ENCODE data around the gene HSF4.

Gene HSF4

DNA sequence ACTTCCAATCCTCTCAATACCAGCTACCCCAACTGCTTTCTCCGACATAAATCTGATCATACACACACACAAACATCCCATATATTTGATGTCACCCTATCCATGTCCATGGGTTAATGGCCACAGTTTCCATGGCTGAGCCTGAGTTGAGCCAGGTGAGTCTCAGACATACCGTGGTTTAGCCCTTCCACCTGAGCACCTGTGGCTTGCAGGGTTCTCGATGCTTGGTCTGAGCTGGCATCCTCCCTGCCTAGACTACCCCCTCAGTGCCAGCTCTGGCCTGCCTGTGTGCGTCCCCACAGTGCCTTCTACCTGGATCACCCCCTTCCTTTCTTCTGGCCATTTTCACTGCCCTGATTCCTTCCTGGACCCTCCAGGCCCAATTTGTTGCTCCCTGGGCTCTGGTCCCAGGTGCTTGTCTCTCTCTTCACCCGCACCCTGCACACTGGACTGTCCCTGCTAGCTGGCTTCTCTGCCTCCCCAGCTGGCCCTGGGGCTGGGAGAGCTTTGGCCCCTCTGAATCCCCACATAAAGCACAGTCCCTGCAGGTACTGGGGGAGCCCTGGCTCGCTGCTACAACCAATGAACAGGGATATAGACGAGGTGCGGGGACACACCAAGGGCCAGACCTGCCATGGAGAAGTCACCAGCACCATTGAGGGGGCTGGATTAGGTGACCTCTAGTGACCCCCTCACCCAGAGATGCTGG is 41.7 kb downstream of the HSF4 start:
- no peaks in the 10 kb centered on the region for H3K9me3 ChIP-seq (ENCODE audit: severe bottlenecking)
- no peak overlapping the region for H3K4me3 ChIP-seq (ENCODE audit: severe bottlenecking)
- ATAC-seq (ENCODE audit: low read depth) (peak; percentile 0; the same call in 1 of the 3 replicates), DNase-seq (ENCODE audit: low spot score) (peak; percentile 46)
- peaks cover 26% of the 10 kb centered on the region for H3K4me1 ChIP-seq (ENCODE audit: insufficient read depth, poor library complexity, severe bottlenecking)
- peaks cover 19% of the 10 kb centered on the region for H3K36me3 ChIP-seq (ENCODE audit: low read depth)
- TF ChIP-seq, protein P1, sequence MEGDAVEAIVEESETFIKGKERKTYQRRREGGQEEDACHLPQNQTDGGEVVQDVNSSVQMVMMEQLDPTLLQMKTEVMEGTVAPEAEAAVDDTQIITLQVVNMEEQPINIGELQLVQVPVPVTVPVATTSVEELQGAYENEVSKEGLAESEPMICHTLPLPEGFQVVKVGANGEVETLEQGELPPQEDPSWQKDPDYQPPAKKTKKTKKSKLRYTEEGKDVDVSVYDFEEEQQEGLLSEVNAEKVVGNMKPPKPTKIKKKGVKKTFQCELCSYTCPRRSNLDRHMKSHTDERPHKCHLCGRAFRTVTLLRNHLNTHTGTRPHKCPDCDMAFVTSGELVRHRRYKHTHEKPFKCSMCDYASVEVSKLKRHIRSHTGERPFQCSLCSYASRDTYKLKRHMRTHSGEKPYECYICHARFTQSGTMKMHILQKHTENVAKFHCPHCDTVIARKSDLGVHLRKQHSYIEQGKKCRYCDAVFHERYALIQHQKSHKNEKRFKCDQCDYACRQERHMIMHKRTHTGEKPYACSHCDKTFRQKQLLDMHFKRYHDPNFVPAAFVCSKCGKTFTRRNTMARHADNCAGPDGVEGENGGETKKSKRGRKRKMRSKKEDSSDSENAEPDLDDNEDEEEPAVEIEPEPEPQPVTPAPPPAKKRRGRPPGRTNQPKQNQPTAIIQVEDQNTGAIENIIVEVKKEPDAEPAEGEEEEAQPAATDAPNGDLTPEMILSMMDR (IDR thresholded peaks at IDR 0.05; ENCODE audit: poor library complexity, severe bottlenecking), result no peak
- peak overlapping the region; percentile 92 for H3K27ac ChIP-seq (ENCODE audit: poor library complexity, severe bottlenecking)
- H3K27me3 ChIP-seq (ENCODE audit: insufficient read depth, poor library complexity, severe bottlenecking), result no peaks in the 10 kb centered on the region

DNA sequence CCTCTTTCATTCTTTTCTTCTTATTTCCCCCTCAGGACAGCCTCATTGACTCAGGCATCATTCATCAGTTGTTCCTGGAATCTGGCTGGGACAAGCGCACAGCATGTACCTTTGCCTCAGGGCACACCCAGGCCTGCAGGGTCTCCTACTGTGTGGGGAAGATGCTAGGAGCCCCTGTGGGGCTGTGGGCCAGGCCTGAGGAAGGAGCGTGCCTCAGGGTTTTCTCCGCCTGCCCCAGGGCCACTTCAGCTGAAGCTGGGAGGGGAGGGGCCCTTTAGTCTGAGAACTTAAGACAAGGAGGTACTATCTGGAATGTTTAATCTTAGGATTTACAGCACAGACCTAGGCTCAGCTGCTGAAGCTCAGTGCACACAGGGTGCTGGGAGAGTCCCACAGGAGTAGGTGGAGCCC is 42.3 kb downstream of the HSF4 start:
- peak; percentile 80 for DNase-seq (ENCODE audit: low spot score)
- ATAC-seq (ENCODE audit: low read depth), result peak; percentile 47
- H3K4me1 ChIP-seq (ENCODE audit: insufficient read depth, poor library complexity, severe bottlenecking), result peaks cover 27% of the 10 kb centered on the region
- H3K9me3 ChIP-seq (ENCODE audit: severe bottlenecking), result no peaks in the 10 kb centered on the region
- H3K36me3 ChIP-seq (ENCODE audit: low read depth), result peaks cover 13% of the 10 kb centered on the region
- no peaks in the 10 kb centered on the region for H3K27me3 ChIP-seq (ENCODE audit: insufficient read depth, poor library complexity, severe bottlenecking)
- peak overlapping the region; percentile 92 for H3K27ac ChIP-seq (ENCODE audit: poor library complexity, severe bottlenecking)
- TF ChIP-seq, protein P1 (IDR thresholded peaks at IDR 0.05; ENCODE audit: poor library complexity, severe bottlenecking), result no peak
- H3K4me3 ChIP-seq (ENCODE audit: severe bottlenecking), result no peak overlapping the region

DNA sequence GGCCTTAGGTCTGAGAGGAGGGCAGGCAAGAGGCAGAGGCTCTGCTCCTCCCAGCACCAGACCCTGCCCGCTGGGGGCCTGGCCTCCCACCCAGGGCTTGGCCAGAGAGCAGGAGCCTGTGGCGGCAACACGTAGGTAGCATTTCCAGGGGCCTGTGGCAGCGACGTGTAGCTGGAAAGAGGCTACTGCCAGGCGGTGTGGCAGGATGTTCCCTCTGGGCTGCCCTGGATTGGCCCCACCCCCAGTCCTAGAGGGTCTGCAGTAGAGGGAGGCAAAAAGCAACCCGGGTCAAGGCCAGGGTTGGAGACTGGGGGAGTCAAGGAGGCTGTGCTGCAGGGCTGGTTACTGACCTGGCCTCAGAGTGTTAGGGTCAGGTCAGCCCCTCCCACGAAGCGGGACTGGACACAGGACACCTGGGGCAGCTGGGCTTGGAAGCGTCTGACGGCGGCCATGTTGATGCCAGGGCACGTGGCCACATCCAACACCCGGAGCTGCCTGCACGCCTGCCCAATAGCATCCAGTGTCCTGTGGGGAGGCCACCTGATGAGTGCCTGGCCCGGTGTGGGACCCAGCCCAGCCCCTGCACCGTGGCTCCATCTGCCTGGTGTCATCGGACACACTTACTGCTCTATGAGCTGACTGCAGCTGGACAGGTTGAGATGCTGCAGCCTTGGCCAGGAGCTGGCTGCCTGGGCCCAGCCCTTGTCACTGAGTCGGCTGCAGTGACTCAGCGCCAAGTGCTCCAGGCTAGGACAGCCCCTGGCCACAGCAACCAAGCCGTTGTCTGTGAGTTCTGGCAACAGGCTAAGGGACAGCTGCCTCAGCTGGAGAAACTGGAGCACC is 42.9 kb downstream of the HSF4 start:
- Histone ChIP-seq H3K4me1 (ENCODE audit: insufficient read depth, poor library complexity, severe bottlenecking) (peaks cover 34% of the 10 kb centered on the region), H3K9me3 (ENCODE audit: severe bottlenecking) (no peaks in the 10 kb centered on the region), H3K27me3 (ENCODE audit: insufficient read depth, poor library complexity, severe bottlenecking) (no peaks in the 10 kb centered on the region), H3K27ac (ENCODE audit: poor library complexity, severe bottlenecking) (peak overlapping the region; percentile 92), H3K4me3 (ENCODE audit: severe bottlenecking) (no peak overlapping the region), H3K36me3 (ENCODE audit: low read depth) (peaks cover 7% of the 10 kb centered on the region)
- TF ChIP-seq, protein P1 (IDR thresholded peaks at IDR 0.05; ENCODE audit: poor library complexity, severe bottlenecking), result no peak
- peak; percentile 49 for ATAC-seq (ENCODE audit: low read depth)
- DNase-seq (ENCODE audit: low spot score), result peak; percentile 72

DNA sequence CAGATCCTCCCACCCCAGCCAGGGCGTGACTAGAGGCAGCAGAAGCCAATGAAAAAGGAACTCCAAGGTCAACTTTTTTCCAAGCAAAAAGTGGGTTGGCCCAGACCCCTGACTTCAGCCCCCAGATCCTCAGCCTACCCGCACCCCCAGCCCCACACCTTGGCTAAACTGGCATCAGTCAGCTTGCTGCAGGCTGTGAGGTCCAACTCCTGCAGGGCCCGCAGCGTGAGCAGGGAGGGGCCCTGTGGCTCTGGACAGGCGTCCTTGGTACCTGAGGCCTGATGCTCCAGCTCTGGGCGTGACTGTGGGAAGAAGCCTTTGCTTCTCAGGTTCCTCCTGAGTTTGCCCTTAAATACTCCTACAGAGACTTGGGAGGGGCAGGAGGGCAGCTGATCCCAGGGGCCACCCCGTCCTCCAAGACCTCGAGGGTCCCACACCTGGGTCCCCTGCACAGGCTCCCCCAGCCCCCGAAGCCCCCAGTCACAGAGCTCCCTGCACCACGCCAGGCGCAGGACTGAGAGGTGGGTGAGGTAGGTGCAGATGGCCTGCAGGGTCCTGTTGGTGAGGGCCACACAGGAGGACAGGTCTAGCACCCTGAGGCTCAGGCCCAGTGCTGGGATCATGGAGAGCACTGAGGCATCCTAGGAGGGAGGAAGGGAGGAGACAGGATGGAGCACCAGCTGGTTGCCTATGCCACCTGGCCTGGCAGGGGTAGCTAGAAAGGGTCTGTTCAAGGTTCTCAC is 43.8 kb downstream of the HSF4 start:
- Histone ChIP-seq H3K27me3 (ENCODE audit: insufficient read depth, poor library complexity, severe bottlenecking) (no peaks in the 10 kb centered on the region), H3K27ac (ENCODE audit: poor library complexity, severe bottlenecking) (peak overlapping the region; percentile 92), H3K9me3 (ENCODE audit: severe bottlenecking) (no peaks in the 10 kb centered on the region), H3K4me1 (ENCODE audit: insufficient read depth, poor library complexity, severe bottlenecking) (peaks cover 42% of the 10 kb centered on the region), H3K36me3 (ENCODE audit: low read depth) (no peaks in the 10 kb centered on the region; the same call in none of the 2 replicates), H3K4me3 (ENCODE audit: severe bottlenecking) (no peak overlapping the region)
- TF ChIP-seq, protein P1 (IDR thresholded peaks at IDR 0.05; ENCODE audit: poor library complexity, severe bottlenecking), result no peak
- DNase-seq (ENCODE audit: low spot score) (peak; percentile 62), ATAC-seq (ENCODE audit: low read depth) (no peak; the same call in 2 of the 3 replicates)
